HG03175 (cell line): ENCODE data around the gene PMFBP1.

ENCODE experiments used
- ATAC-seq: cut with Tn5 transposase; IDR thresholded peaks from one replicate; pipeline ENCODE4 v1.9.1; 2021; ENCODE audit warnings: mild to moderate bottlenecking, moderate library complexity; ENCODE audit not compliant: unreplicated experiment

Gene PMFBP1, protein sequence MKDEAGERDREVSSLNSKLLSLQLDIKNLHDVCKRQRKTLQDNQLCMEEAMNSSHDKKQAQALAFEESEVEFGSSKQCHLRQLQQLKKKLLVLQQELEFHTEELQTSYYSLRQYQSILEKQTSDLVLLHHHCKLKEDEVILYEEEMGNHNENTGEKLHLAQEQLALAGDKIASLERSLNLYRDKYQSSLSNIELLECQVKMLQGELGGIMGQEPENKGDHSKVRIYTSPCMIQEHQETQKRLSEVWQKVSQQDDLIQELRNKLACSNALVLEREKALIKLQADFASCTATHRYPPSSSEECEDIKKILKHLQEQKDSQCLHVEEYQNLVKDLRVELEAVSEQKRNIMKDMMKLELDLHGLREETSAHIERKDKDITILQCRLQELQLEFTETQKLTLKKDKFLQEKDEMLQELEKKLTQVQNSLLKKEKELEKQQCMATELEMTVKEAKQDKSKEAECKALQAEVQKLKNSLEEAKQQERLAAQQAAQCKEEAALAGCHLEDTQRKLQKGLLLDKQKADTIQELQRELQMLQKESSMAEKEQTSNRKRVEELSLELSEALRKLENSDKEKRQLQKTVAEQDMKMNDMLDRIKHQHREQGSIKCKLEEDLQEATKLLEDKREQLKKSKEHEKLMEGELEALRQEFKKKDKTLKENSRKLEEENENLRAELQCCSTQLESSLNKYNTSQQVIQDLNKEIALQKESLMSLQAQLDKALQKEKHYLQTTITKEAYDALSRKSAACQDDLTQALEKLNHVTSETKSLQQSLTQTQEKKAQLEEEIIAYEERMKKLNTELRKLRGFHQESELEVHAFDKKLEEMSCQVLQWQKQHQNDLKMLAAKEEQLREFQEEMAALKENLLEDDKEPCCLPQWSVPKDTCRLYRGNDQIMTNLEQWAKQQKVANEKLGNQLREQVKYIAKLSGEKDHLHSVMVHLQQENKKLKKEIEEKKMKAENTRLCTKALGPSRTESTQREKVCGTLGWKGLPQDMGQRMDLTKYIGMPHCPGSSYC

DNA sequence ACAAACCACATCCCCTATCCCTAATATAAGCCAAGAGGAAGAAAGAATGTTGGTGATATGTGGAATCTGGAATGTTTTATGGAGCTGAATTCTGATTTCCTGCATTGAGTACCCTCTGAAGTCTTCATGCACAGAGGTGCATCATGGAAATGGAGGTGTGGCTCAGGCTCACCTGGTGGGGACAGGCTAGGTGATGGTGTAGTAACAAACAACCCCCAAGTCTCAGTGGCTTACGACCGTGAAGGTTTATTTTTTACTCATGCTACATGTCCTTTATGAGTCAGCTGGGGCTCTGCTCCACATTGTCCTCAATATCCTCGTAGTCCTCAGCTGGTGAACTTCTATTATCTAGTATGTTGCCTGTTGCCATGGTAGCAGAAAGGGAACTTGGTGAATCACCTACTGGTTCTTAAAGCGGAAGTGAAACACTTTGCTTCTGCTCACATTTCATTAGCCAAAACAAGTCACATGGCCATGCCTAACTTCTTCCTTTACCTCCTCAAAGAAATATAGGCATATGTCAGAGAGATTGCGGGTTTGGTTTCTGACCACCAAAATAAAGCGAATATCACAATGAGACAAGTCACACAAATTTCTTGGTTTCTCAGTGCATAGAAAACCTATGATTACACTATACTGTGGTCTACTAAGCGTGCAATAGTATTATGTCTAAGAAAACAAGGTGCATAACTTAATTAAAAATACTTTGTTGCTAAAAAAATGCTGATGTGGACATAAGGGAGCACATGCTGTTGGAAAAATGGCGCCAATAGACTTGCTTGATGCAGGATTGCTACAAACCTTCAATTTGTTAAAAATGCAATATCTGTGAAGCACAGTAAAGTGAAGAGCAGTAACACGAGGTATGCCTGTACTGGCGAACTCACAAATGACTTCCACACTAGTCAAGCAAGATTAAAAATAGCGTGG is at the start of gene PMFBP1:
Gene PMFBP1, minus strand, starts transcription at position 51 of the 930 bp plus-strand sequence. CDS start 947 bp downstream, outside the sequence.
- peak; percentile 99 for ATAC-seq

- no peak for ATAC-seq
Observed at GRCh38 chr16:72221630-72222024, 49.7 kb upstream of the PMFBP1 start.

- no peak for ATAC-seq
Observed at GRCh38 chr16:72220875-72221629, 49.1 kb upstream of the PMFBP1 start.

DNA sequence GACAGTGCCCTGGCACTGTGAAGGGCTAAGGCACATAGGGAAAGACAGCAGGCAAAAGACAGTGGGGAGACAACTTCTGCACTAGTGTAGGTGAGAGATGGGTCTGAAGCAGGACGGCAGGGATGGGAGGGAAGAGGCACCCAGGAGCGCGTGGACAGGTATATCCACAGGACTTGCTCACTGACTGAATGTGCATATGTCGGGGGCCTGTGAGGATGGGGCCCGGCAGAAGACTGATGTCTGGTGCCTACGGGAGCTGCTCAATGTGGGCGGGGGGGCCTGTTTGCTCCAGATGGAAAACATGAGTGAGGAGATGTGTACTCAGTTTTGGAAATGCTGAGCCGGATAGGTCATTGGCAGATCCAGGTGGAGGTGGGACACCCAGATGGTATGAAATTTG is 47.3 kb upstream of the PMFBP1 start:
- ATAC-seq, result no peak

DNA sequence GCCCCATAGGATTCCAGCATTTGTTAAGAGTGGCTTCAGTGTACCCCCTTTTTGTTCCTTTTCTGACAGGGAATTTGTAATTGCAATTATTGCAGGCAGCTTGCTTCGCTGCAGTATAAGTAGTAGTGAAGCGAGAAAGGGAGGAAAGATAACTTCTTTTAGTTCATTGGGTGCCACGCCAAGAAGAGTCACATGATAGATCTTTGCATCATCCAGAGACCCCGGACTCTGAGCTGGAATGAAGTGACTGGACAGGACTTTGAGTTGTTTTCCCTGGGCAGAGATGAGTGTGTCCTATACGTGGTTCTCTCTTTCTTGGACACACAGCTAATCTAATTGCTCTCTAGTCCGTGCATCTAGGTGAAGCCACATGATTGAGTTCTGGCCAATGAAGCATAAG is 44.8 kb upstream of the PMFBP1 start:
- ATAC-seq, result no peak

- ATAC-seq, result no peak
Observed at GRCh38 chr16:72214821-72215220, 42.9 kb upstream of the PMFBP1 start.

DNA sequence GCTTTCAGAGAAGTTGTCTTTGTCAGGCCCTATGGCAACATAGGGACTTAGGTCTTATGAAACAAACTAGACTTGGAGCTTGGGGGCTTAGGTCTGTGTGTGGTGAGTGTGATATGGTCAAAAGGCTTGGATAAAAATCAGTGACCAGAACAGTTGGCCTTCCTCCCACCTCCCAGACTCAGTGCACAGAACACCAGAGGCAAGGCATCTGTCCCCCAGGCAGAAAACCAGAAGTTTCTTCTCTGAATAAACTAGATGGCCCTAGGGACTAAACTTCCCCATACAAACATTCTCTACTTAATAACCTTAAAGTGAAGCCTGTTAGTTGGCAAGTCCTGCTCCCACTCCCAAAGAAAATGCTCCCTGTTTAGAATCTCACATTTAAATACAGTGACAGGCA is 39.2 kb upstream of the PMFBP1 start:
- ATAC-seq, result no peak

DNA sequence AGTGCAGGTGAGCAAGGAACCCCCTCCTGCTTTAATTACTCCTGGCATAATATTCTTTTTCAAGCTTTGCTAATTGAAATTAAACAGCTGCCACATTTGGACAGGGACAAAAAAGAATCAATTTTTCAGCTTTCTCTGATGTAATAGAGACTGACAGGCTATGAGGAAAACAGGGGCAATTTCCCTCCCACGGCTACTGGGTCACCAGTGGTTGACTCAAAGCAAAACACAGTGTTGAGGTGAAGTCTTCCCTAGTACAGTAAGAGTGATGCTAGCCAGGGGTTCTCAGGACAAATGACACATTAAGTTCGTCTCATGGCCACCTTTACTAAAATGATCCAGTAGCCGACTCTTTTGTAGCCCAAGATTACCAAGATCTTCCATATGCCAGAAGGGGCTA is 38.6 kb upstream of the PMFBP1 start:
- no peak for ATAC-seq

DNA sequence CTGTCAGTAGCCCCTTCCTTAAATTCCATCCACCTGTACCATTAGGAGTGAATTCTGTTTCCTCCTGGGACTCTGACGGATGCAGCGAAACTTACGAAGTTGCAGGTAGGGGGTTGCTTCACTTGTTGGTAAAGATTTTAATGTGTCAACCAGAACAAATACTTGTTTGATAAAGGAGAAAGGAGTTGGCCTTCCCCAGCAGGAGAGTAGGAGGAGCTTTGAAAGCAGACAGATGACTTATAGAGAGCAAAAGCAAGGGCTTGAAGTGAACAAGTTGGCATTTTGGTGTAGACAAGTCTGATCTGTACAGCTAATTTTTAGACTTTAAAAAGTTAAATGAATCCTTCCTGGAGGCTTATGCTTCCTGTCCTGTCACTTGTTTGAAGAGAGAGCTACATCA is 38.1 kb upstream of the PMFBP1 start:
- ATAC-seq, result no peak

- no peak for ATAC-seq
Observed at GRCh38 chr16:72206299-72206698, 34.3 kb upstream of the PMFBP1 start.

DNA sequence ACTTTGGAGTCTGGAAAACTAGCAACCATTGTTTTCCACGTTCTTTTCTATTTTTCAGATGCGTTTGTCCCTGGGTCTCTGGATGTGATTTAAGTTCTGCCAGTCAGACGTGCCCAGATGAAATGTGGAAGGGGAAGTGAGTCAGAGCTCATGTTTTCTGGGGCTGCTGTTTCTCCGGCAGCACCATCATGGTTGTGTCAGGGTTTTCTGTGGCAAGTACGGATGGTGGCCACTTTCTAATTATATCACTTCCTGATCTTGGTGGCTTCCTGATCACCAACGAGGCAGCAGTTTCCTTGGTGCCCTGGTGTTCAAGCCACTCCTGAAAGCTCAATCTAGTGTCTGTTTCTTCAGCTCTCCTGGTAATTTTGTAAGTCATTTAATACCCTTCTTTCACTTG is 31.4 kb upstream of the PMFBP1 start:
- peak; percentile 74 for ATAC-seq

GRCh38 chr16:72202014-72202413 is 30.1 kb upstream of the PMFBP1 start:
- no peak for ATAC-seq

GRCh38 chr16:72201387-72201786 is 29.4 kb upstream of the PMFBP1 start:
- ATAC-seq, result no peak

DNA sequence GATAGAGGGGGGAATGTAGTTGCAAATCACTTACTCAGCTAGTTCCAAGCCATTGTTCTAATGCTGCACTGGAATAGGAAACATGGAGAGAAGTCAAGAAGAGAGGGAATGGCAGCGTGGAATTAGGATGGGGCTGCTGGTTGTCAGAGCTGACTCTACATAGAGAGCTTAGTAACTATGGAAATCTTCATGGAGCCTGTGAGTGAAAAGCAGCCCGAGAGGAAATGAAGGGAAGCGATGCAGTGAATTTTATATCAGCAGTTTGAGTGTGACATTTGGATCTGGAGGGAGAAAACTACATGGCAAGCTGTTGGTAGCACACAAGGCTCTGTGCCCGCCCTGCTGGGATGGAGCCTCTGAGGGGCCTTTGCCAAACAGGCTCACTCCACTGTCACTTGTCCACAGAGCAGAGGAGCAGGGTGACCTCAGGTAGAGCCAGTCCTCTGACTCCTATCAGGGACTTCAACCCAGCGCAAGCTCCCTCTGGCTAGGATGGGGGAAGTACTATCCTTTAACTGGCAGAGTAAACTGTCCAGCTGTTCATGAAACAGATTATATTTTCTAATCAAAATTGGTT is 27.9 kb upstream of the PMFBP1 start:
- no peak for ATAC-seq

DNA sequence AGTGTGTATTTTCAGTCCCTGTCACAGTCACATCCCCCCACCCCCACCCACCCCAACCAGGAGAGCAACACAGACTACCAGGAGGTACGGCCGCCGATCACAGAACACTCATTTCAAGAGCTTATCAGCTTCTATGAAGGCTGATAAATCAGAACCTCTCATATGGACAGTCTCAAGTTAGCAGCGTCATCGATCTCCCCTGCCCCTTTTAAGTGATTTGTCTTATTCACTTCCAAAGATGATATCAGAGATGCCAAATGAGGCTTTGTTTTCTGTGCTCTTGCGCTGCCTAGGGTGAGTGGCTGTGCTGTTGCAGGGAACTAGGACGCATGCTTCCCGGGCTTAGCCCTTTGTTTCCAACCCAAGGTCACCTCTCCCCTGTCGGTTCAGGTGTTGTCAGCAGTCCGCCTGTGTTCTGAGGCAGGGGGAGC is 26.8 kb upstream of the PMFBP1 start:
- no peak for ATAC-seq

- no peak for ATAC-seq
Observed at GRCh38 chr16:72198021-72198711, 26.2 kb upstream of the PMFBP1 start.

- ATAC-seq, result no peak
Observed at GRCh38 chr16:72197545-72197944, 25.6 kb upstream of the PMFBP1 start.

GRCh38 chr16:72195609-72196008 is 23.7 kb upstream of the PMFBP1 start:
- no peak for ATAC-seq

DNA sequence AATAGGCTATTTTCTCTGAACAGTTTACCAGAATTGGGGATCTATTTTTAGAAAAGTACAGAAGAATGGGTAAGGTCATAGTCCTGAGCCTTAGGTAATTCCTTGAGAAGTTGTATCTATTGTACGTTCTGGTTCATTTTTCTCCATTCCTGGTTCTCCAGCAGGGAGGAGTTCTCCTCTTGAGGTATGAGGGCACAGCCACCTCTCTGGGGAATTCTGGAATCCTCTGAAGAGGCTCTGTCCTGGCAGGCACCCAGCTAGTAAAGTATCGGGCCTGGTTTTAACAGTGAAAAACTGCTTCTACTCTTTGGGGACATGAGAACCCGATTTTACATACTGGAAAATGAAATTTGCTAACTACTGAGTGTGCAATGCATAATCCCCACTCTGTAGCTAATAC is 19.6 kb upstream of the PMFBP1 start:
- no peak for ATAC-seq
